ENCODE measurements around the gene ZSCAN10. TPM values are rescaled to one million over a fixed set of nuclear protein-coding genes. Genes with fewer than 3 reads are reported as not detected.
"Not testable (repeated sequence)": the region's sequence is repeated elsewhere in the genome, so short reads cannot be mapped to it uniquely, and the experiment has no call there.

The ZSCAN10 gene
- total RNA-seq, 5 donors from 2014 or later (not counting 1 experiment from before 2014, with no cell fraction given): 0.19 to 0.64 (median 0.39) TPM; not detected in 1

GRCh38 chr16:3070608-3071111, 28.4 kb downstream of the ZSCAN10 start:
- WGBS (ENCODE audit: insufficient coverage): 90% methylated on average over 5 of the region's 9 CpGs
- peaks cover 6 to 28% of the 10 kb centered on the region in 2 donors for H3K36me3 ChIP-seq (ENCODE audit: control insufficient read depth in 2 of 2, extremely low read depth in 1 of 2, insufficient read depth in 1 of 2, low read length in 1 of 2)
- Mint-ChIP-seq H3K27ac (peak overlapping the region; percentile 89 to 94), H3K36me3 (peaks cover 30% of the 10 kb centered on the region), H3K9me3 (no peaks in the 10 kb centered on the region), H3K4me1 (peaks cover 77 to 81% (median 79%) of the 10 kb centered on the region in 3 donors), H3K27me3 (no peaks in the 10 kb centered on the region), H3K4me3 (peak overlapping the region in 1 of 3 donors; percentile 97)
- H3K4me1 ChIP-seq (ENCODE audit: control insufficient read depth in 1 of 2, extremely low read depth in 1 of 2, insufficient read depth in 2 of 2, low read length in 2 of 2): peaks cover 34 to 85% of the 10 kb centered on the region in 2 experiments
- H3K27ac ChIP-seq (ENCODE audit: low read length): peak overlapping the region; percentile 34
- no peaks in the 10 kb centered on the region for H3K9me3 ChIP-seq
- no peak for DNase-seq
- no peaks in the 10 kb centered on the region for H3K27me3 ChIP-seq (replicated peaks in 1 of 2; ENCODE audit: control insufficient read depth in 2 of 2, extremely low read depth in 1 of 2, insufficient read depth in 2 of 2, low read length in 1 of 2)
- POLR2A ChIA-PET: interaction anchor here in 1 of 2 donors (0.7 kb wide), 2 partner anchors 21 to 330 kb away, joined by 3 read pairs; partner anchors contain the start of gene ZSCAN32
- ATAC-seq (replicated peaks in 1 of 4): no peak
- CTCF ChIA-PET: no interaction called here
- H3K4me3 ChIP-seq (ENCODE audit: control insufficient read depth in 1 of 2, extremely low read depth in 1 of 2, low read length in 1 of 2): no peak overlapping the region

DNA sequence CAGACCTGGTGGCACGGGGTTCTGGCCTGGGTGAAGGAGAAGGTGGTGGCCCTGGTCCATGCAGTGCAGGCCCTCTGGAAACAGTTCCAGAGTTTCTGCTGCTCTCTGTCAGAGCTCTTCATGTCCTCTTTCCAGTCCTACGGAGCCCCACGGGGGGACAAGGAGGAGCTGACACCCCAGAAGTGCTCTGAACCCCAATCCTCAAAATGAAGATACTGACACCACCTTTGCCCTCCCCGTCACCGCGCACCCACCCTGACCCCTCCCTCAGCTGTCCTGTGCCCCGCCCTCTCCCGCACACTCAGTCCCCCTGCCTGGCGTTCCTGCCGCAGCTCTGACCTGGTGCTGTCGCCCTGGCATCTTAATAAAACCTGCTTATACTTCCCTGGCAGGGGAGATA, 29.9 kb downstream of the ZSCAN10 start:
- H3K9me3 ChIP-seq; H3K27me3 Mint-ChIP-seq; ATAC-seq (replicated peaks in 1 of 4); H3K4me3 ChIP-seq (ENCODE audit: control insufficient read depth in 1 of 2, extremely low read depth in 1 of 2, low read length in 1 of 2); H3K9me3 Mint-ChIP-seq; H3K27me3 ChIP-seq (replicated peaks in 1 of 2; ENCODE audit: control insufficient read depth in 2 of 2, extremely low read depth in 1 of 2, insufficient read depth in 2 of 2, low read length in 1 of 2); DNase-seq; CTCF ChIA-PET: not testable (repeated sequence)
- Mint-ChIP-seq H3K4me3 (peak overlapping the region in 2 of 3 donors; percentile 53 to 97), H3K27ac (peak overlapping the region; percentile 89 to 94), H3K36me3 (peaks cover 32% of the 10 kb centered on the region), H3K4me1 (peaks cover 72 to 79% (median 76%) of the 10 kb centered on the region in 3 donors)
- Histone ChIP-seq H3K36me3 (ENCODE audit: control insufficient read depth in 2 of 2, extremely low read depth in 1 of 2, insufficient read depth in 1 of 2, low read length in 1 of 2) (peaks cover 6 to 28% of the 10 kb centered on the region in 2 donors), H3K4me1 (ENCODE audit: control insufficient read depth in 1 of 2, extremely low read depth in 1 of 2, insufficient read depth in 2 of 2, low read length in 2 of 2) (peaks cover 26 to 85% of the 10 kb centered on the region in 2 experiments), H3K27ac (ENCODE audit: low read length) (peak overlapping the region; percentile 34)
- POLR2A ChIA-PET: interaction anchor here in 1 of 2 donors (0.6 kb wide), 1 partner anchor 16 kb away, joined by 4 read pairs; no protein-coding TSS in a partner anchor
- 87% methylated on average over 5 of the region's 11 CpGs for WGBS (ENCODE audit: insufficient coverage)

DNA sequence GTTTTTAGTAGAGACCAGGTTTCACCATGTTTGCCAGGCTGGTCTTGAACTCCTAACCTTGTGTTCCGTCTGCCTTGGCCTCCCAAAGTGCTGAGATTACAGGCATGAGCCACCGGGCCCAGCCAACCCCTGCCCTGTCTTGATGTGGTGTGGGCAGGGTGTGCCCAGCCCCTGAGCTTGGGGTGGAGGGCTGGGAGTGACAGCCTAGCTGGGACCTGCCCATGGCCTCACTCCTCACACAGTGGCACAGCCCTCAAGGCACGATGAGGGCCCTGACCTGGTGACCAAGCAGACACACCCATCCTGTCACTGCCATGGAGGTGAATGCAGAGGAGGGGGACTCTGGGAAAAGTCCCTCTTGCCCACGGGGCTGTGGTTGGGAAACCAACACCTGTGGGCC, 30.6 kb downstream of the ZSCAN10 start:
- Mint-ChIP-seq H3K27ac (peak overlapping the region; percentile 97 to 99), H3K4me3 (peak overlapping the region; percentile 96 to 100 (median 97)), H3K4me1 (peaks cover 72 to 79% (median 74%) of the 10 kb centered on the region in 3 donors), H3K36me3 (peaks cover 32% of the 10 kb centered on the region), H3K27me3 (no peaks in the 10 kb centered on the region), H3K9me3 (no peaks in the 10 kb centered on the region)
- CTCF ChIA-PET: no interaction called here
- DNase-seq (peak in 1 of 35 experiments; percentile 32), ATAC-seq (replicated peaks in 1 of 4) (peak in 2 of 4 experiments; percentile 13 to 15)
- POLR2A ChIA-PET: no interaction called here
- Histone ChIP-seq H3K4me3 (ENCODE audit: control insufficient read depth in 1 of 2, extremely low read depth in 1 of 2, low read length in 1 of 2) (peak overlapping the region; percentile 94 to 97), H3K4me1 (ENCODE audit: control insufficient read depth in 1 of 2, extremely low read depth in 1 of 2, insufficient read depth in 2 of 2, low read length in 2 of 2) (peaks cover 19 to 85% of the 10 kb centered on the region in 2 experiments), H3K9me3 (no peaks in the 10 kb centered on the region), H3K36me3 (ENCODE audit: control insufficient read depth in 2 of 2, extremely low read depth in 1 of 2, insufficient read depth in 1 of 2, low read length in 1 of 2) (peaks cover 6 to 28% of the 10 kb centered on the region in 2 donors), H3K27ac (ENCODE audit: low read length) (peak overlapping the region; percentile 99), H3K27me3 (replicated peaks in 1 of 2; ENCODE audit: control insufficient read depth in 2 of 2, extremely low read depth in 1 of 2, insufficient read depth in 2 of 2, low read length in 1 of 2) (no peaks in the 10 kb centered on the region)
- 0% methylated on average over 1 of the region's 4 CpGs for WGBS (ENCODE audit: insufficient coverage)

DNA sequence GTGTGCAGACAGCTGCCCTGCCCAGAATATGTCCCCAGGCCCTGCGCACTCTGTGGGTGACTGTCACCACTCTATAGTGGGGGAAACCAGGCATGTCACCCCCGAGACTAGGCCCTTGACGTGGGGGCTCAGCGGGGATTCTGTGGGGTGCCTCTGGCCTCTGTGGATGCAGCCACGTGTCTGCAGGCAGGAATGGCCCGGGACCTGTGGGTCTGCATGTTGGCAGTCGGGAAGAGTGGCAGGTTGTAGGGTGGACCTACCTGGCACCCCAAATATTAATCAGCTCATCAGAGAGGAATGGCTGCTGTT, 32.7 kb downstream of the ZSCAN10 start:
- DNase-seq: peak in 1 of 35 experiments; percentile 22
- Histone ChIP-seq H3K4me3 (ENCODE audit: control insufficient read depth in 1 of 2, extremely low read depth in 1 of 2, low read length in 1 of 2) (peak overlapping the region; percentile 94 to 97), H3K27me3 (replicated peaks in 1 of 2; ENCODE audit: control insufficient read depth in 2 of 2, extremely low read depth in 1 of 2, insufficient read depth in 2 of 2, low read length in 1 of 2) (no peaks in the 10 kb centered on the region), H3K4me1 (ENCODE audit: control insufficient read depth in 1 of 2, extremely low read depth in 1 of 2, insufficient read depth in 2 of 2, low read length in 2 of 2) (peaks cover 12 to 65% of the 10 kb centered on the region in 2 experiments), H3K36me3 (ENCODE audit: control insufficient read depth in 2 of 2, extremely low read depth in 1 of 2, insufficient read depth in 1 of 2, low read length in 1 of 2) (peaks cover 6 to 28% of the 10 kb centered on the region in 2 donors), H3K27ac (ENCODE audit: low read length) (peak overlapping the region; percentile 99), H3K9me3 (no peaks in the 10 kb centered on the region)
- ATAC-seq (replicated peaks in 1 of 4): peak in 1 of 4 experiments; percentile 10
- POLR2A ChIA-PET: interaction anchor here in 1 of 2 donors (1.0 kb wide), 1 partner anchor 8 kb away, joined by 12 read pairs; no protein-coding TSS in a partner anchor
- WGBS (ENCODE audit: insufficient coverage): 12% methylated on average over 3 of the region's 7 CpGs
- CTCF ChIA-PET: interaction anchor here in 1 of 2 donors (1.0 to 1.8 kb wide), 2 partner anchors 8 to 63 kb away, joined by 5 read pairs; no protein-coding TSS in a partner anchor
- peaks cover 32% of the 10 kb centered on the region for H3K36me3 Mint-ChIP-seq
- peaks cover 67 to 77% (median 72%) of the 10 kb centered on the region in 3 donors for H3K4me1 Mint-ChIP-seq
- H3K4me3 Mint-ChIP-seq: peak overlapping the region; percentile 96 to 100 (median 97)
- H3K27me3 Mint-ChIP-seq: no peaks in the 10 kb centered on the region
- peak overlapping the region; percentile 96 to 100 for H3K27ac Mint-ChIP-seq
- H3K9me3 Mint-ChIP-seq: no peaks in the 10 kb centered on the region

DNA sequence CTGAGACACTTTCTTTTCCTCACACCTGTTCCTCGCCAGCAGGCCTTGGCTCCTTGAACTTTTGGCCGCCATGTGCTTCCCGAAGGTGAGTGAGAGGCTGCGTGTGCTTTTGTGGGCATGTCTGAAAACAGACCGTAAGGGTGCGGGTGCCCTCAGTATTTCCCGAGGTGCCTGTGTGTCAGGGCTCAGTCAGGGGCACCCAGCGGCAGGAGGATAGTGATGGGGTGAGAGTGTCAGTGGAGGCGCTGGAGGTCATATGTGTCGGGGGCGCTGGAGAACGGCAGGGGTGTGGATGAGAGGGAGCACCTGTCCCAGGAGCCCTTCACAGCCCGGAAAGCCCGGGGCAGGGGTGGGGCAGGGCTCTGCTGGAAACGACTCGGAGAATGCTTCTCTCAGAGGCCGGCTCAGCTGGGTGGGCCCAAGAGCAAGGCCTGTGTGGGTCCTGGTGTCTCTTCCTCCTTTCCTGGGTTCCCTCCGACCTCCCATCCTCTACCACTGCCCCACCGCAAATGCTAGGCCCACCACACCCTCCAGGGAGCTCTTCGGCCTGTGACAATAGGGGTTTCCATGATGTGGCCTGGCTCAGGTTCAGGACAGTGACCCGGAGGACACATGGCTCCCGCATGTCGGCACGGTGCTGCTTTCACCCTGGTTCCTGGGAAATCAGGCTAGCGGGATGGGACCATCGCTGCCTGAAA, 33.2 kb downstream of the ZSCAN10 start:
- H3K9me3 Mint-ChIP-seq: no peaks in the 10 kb centered on the region
- H3K4me3 Mint-ChIP-seq: peak overlapping the region; percentile 96 to 100 (median 97)
- H3K36me3 Mint-ChIP-seq: peaks cover 32% of the 10 kb centered on the region
- H3K36me3 ChIP-seq (ENCODE audit: control insufficient read depth in 2 of 2, extremely low read depth in 1 of 2, insufficient read depth in 1 of 2, low read length in 1 of 2): peaks cover 4 to 28% of the 10 kb centered on the region in 2 donors
- 18% methylated on average over 20 of the region's 26 CpGs for WGBS (ENCODE audit: insufficient coverage)
- POLR2A ChIA-PET: interaction anchor here (0.6 to 1.0 kb wide), 2 partner anchors 9 to 63 kb away, joined by 4 to 12 read pairs; no protein-coding TSS in a partner anchor
- peak overlapping the region; percentile 99 for H3K27ac ChIP-seq (ENCODE audit: low read length)
- CTCF ChIA-PET: interaction anchor here in 1 of 2 donors (1.0 to 1.8 kb wide), 3 partner anchors 9 to 64 kb away, joined by 3 to 5 read pairs (median 5); no protein-coding TSS in a partner anchor
- peak overlapping the region; percentile 94 to 97 for H3K4me3 ChIP-seq (ENCODE audit: control insufficient read depth in 1 of 2, extremely low read depth in 1 of 2, low read length in 1 of 2)
- no peaks in the 10 kb centered on the region for H3K9me3 ChIP-seq
- H3K4me1 Mint-ChIP-seq: peaks cover 62 to 72% (median 67%) of the 10 kb centered on the region in 3 donors
- no peaks in the 10 kb centered on the region for H3K27me3 Mint-ChIP-seq
- H3K27me3 ChIP-seq (replicated peaks in 1 of 2; ENCODE audit: control insufficient read depth in 2 of 2, extremely low read depth in 1 of 2, insufficient read depth in 2 of 2, low read length in 1 of 2): no peaks in the 10 kb centered on the region
- peak overlapping the region; percentile 96 to 100 for H3K27ac Mint-ChIP-seq
- ATAC-seq (replicated peaks in 1 of 4): peak; percentile 27 to 34 (median 31)
- DNase-seq: peak in 6 of 35 experiments; percentile 16 to 43 (median 32)
- H3K4me1 ChIP-seq (ENCODE audit: control insufficient read depth in 1 of 2, extremely low read depth in 1 of 2, insufficient read depth in 2 of 2, low read length in 2 of 2): peaks cover 11 to 60% of the 10 kb centered on the region in 2 experiments
